ENCODE results near the gene LCOR.

DNA sequence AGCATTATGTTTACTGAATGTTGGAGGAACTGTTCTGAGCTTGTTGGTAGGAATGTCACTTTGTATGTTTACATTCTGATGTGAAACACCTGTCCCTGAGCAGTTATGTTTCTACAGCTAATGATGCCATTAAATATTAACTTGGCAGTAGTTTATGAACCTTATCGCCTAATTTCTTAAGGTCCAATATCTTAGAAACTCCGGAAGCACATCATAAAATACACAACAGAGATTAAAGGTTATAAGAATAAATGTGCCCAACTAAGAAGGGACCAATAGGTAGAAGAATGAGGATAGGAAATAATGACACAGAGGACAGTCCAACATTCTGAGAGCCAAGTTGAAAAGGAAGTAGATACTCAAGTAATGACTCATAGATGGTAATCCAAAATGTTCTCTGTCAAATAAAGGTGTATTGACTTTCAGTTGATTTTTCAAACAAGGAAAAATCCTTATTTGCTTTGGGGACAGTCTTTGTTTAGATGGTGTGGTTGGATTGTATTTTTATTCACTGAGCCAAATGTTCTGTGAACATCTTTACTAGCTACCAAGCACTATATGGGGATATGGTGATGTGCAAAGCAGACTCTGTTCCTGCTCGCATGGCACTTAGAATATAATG is 31.9 kb downstream of the LCOR start:
- TF ChIP-seq, protein P1, sequence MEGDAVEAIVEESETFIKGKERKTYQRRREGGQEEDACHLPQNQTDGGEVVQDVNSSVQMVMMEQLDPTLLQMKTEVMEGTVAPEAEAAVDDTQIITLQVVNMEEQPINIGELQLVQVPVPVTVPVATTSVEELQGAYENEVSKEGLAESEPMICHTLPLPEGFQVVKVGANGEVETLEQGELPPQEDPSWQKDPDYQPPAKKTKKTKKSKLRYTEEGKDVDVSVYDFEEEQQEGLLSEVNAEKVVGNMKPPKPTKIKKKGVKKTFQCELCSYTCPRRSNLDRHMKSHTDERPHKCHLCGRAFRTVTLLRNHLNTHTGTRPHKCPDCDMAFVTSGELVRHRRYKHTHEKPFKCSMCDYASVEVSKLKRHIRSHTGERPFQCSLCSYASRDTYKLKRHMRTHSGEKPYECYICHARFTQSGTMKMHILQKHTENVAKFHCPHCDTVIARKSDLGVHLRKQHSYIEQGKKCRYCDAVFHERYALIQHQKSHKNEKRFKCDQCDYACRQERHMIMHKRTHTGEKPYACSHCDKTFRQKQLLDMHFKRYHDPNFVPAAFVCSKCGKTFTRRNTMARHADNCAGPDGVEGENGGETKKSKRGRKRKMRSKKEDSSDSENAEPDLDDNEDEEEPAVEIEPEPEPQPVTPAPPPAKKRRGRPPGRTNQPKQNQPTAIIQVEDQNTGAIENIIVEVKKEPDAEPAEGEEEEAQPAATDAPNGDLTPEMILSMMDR (IDR thresholded peaks at IDR 0.05), result no peak
- TF ChIP-seq POLR2A (IDR thresholded peaks at IDR 0.05), result no peak
